Ureter (tissue), 1 donor: ENCODE results near the gene SERTAD2. TPM values are rescaled to one million over a fixed set of nuclear protein-coding genes. Genes with fewer than 3 reads are reported as not detected.
A peak's percentile ranks its signal among the peaks of the same experiment; 100 is the strongest.

Source experiments
- DNase-seq: peaks from one replicate; pipeline ENCODE4 v3.0.0-alpha.2; 2020; ENCODE audit warnings: low spot score
- total RNA-seq: library from RNA; stranded (reverse); gene quantifications from one replicate; pipeline ENCODE4 v1.2.4, GENCODE V29; 2023
- donor health status: DM: yes; HTN: yes; CAD: no.

The SERTAD2 gene
- total RNA-seq, 1 donor from 2014 or later = 23.1 TPM

DNA sequence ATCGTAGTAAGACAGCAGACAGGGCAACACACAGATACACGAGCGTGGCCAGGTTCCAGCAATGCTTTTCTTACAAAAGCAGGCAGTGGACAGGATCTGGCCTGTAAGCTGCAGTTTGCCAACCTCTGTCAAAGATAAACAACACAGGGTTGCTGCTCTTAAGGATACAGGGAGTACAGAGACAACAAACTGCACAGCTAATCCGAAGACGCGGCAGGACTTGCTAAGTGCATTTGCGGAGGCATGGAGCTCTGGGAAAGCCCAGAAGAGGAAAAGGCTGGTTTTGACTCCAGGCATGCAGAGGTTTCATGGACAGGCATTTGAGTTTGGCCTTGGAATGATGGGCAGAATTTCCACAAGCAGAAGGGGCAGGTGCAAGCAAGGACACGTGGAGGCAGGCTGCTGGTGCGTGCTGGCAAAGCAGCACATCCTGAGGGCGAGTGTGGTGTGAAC lies 24.4 kb downstream of the SERTAD2 start:
- peak; percentile 44 for DNase-seq

DNA sequence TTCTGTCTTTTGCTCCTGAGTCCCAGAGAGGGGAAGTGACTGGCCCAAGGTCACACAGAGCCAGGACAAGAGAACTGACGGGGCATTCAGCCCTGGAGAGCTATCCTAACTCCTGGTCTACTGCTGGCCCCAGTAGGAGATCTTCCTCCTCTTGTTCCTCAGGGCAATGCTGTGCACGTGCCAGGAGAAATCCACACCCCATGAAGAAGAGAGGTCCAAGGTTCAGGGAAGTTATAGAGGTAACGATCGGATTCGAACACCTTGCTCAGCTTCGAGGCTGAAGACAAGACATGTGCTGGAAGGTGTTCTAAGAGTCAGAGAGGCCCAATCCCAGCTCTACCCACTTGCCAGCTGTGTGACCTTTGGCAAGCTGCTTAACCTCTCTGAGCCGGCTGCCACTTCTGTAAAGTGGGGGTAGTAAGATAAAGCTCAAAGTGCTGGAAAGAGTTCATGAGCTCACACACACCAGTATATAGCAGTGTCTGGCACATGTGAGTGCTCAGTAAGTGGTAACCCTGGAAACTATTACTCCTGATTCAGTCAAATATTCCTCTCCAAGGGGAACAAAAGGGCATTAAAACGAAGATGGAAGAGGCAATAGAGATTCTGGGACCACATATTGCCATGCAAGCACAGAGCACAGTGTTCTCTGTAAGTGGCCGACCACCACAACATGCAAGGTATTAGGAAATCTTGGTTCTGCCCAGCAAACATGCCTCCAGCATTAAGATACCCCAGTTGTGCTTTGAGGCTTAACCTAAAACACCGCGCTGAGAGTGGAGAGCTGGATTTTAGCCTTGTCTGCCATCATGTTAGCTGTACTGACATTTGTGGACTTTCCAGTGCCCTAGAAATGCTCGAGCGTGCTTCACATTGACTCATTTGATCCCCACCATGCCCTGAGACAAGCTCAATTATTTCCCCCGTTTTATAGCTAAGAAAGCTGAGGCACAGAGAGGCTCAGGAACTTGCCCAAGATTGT lies 25.6 kb downstream of the SERTAD2 start:
- DNase-seq = no peak

DNA sequence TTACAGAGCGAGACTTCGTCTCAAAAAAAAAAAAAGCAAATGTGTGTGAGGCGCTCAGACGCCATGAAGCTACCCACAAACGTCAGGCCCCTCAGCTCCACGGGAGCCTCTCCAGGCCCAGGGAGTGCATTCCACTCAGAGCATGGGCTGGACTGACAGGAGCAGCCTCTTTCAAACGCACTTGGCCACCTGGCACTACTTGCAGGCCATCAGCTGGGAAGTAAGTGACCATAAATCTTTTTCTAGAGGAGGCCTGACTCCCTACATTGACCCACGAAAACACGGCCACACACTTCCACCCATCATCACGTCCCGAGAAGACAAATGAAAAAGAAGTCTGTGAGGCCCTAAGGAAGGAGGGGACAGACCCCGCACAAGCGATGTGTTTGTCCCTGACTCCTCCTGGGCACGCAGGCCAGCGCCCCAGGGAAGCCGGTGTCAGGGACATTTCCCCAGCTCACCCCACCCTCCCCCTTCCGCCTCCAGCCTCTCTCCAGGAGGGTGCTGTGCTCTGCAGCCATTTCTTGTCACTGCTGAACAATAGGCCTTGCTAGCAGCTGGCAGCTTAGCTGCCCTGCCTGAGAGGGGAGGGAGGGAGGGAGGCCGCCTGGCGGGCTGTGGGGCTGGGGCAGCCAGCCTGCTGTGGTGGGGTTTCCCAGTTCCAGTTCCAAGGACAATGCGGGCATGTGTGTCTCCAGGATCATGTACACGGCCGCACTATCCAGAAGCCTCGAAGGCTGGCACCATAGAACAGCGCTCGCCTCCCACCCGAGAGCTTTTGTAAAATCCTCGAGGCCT lies 26.6 kb downstream of the SERTAD2 start:
- peak; percentile 23 for DNase-seq

DNA sequence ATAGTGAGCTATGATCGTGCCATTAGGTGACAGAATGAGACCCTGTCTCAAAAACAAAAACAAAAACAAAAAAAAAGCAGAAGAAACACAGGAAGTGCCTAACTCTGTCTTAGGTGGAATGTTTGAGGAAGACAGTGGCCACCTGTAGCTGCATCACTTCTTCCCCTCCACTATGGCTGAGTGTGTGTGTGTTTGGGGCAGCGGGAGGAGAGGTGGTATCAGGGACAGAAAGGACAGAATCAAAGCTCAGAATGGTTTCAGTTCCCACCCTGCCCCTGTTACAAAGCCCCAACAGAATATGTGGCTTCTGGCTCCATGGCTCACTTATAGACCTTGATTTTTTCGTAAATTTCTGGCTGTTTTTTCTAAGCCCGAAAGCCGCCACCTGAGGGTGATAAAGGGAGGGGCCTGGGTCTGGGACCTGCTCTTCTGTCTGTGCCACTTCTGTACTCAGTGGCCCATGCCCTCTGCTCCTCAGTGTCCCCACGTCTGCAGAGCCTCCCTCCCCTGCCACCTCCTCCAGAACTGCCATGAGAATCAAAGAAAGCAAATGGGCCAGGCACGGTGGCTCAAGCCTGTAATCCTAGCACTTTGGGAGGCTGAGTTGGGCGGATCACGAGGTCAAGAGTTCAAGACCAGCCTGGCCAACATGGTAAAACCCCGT lies 27.4 kb downstream of the SERTAD2 start:
- DNase-seq = peak; percentile 20

DNA sequence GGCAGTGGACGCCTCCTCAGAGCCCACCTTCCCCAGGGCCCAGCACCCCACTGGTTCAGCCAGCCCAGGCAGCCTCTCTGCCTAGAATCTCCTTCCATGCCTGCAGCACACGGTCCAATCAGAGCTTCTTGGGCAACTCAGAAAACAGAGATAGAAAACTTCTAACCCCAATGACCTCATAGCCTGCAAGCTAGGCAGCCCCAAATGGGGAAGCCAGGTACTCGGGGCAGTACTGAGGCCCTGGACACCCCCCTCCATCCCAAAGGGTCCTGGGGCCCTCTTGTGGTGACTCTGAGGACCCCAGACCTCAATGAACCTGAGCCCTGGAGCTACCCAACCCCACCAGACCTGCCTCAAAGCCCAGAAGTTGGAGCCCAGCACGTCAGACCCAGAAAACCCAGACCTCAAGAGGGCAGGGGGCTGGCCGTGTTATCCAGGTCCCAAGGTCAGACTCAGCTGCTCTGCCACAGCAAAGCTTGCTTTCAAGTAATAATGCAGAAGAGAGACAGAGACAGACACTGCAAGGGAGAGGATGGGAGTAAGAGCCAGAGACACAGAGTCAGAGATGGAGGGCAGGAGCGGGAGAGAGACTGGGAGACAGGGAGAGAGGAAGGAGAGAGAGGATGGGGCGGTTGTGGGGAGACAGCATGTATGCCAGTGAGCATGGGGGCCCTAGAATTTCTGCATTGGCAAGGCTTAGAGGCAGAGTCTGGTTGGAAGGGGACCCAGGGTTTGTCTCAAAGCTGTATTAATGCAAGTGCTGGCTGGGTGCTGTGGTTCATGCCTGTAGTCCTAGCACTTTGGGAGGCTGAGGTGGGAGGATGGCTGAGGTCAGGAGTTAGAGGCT lies 28.2 kb downstream of the SERTAD2 start:
- DNase-seq = peak; percentile 19

DNA sequence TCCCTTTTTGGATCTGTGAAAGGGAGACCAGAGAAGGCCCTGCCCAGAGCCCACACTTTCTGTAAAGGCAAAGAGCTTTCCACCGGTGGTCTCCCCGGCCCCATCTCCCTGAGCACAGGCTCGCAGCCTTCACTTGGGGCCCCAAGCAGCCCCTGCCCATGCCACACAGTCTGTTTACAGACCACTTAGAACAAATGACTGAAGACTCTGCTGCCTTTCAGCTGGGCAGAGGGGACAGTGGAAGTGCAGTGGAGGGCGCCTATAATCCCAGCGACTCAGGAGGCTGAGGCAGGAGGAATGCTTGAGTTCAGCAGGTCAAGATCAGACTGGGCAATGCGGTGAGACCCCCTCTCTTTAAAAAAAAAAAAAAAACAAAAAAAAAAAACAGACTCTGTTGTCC lies 28.9 kb downstream of the SERTAD2 start:
- DNase-seq = no peak

DNA sequence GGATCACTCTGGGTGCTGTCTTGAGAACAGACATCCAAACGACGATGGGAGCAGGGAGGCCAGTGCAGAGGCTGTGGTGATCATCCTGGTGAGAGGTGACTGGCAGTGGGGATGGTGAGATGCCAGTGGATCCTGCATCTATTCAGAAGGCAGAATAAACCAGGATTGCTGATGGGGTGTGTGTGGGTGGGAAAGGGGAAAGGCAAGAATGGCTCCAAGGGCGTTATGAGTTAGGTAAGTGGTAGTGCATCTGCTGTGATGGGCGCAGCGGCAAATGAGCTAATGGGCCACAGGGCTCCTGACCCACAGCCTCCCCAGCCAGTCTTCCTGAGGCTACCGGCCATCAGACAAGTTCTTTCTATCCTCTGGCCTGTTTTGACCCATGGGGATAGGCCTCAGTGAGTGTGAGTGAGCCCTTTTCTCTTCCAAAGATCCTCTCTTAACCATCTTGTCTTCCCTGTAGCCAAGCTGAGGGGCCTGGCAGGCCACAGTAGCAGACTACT lies 29.6 kb downstream of the SERTAD2 start:
- DNase-seq = peak; percentile 15

DNA sequence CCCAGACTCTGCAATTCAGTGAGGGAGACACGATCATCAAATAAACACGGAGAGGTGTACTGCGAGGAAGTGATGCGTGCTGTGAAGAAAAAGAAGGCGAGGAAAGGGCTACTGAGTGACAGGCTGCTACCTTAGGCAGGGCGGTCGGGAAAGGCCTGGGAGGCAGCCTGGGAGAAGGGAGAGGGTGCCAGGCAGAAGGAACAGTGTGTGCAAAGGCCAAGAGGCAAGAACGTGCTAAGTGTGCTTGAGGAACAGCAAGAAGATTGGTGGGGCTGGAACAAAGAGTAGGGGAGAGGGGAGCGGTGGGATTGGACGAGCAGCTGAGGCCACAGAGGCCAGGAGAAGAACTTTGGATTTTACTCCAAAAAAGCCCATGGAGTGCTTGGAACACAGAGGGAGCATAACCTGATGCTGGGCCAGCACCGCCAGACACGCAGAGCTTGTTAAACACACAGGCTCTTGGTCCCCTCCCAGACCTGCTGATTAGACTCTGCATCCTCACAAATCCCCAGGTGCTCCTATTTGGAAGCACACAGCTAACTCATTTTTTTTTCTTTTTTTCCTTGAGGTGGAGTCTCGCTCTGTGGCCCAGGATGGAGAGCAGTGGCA lies 30.4 kb downstream of the SERTAD2 start:
- peak; percentile 19 for DNase-seq

DNA sequence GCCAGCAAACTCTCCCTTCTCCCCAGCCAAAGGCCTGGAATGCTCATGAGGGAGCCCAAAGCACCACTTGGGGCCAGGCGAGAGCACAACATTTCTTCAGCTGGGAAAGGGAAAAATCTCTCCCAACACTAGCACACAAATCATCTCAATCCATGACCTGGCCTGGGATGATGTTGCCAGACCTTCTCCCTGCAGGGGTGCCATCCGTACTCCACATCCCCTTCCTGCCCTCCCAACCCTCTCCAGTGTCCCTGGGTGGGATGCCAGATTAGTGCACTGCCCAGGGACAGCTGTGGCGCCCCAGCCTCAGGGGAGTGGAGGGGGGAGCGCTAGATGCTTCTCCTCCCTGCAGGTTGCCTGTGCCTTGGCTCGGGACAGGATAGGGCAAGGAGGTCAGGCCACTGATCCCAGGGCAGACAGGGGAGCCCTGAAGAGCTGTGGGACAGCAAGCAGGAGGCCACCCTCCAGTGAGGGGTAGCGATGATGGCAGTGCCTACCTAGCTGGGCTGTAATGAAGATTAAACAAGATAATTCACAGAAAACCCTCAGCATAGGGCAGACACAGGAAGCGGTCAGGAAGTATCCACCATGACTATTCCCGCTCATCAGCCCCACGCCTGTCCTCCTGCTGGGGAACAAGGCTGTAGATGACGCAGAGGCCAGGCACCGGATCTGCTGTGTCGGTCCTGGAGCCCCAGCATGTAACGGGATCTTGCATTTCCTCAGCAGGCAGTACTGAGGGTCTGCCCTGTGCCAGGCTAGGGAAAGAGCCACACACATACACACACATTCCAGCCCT lies 31.1 kb downstream of the SERTAD2 start:
- no peak for DNase-seq

DNA sequence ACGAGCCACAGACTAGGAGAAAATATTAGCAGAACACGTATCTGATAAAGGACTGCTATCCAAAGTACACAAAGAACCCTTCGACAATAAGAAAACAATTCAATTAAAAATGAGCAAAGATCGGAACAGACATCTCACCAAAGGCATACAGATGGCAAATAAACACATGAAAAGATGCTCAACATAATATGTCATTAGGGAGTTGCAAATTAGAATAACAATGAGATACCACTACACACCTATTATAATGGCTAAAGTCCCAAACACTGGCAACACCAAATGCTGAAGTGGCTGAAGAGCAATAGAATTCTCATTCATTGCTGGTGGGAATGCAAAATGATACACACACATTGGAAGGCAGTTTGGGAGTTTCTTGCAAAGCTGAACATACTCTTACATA lies 33.1 kb downstream of the SERTAD2 start:
- no peak for DNase-seq

DNA sequence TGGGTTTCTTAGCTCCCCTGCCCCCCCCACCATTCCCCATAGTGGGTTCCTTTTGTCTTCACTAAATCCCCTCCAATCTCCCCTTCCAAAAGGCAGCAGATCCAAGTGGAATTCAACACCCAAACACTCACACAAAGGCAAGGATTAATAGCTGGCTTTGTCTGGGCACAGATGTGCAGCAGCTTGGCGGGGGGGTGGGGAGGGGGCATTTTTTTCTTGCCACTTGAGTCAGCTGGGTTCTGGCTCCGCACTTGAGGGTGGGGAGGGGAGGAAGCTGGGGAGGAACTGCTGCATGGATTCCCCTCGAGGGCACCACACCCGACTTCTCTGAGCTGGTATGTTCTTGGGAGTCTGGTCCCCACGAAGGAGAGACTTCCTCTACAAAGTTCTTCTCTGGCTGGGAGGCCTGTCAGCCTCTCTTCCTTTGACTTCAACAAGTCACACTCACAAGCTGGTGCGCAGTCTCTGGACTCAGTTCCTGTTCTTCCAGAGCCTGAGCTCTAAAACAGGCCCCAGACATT lies 36.0 kb downstream of the SERTAD2 start:
- no peak for DNase-seq

DNA sequence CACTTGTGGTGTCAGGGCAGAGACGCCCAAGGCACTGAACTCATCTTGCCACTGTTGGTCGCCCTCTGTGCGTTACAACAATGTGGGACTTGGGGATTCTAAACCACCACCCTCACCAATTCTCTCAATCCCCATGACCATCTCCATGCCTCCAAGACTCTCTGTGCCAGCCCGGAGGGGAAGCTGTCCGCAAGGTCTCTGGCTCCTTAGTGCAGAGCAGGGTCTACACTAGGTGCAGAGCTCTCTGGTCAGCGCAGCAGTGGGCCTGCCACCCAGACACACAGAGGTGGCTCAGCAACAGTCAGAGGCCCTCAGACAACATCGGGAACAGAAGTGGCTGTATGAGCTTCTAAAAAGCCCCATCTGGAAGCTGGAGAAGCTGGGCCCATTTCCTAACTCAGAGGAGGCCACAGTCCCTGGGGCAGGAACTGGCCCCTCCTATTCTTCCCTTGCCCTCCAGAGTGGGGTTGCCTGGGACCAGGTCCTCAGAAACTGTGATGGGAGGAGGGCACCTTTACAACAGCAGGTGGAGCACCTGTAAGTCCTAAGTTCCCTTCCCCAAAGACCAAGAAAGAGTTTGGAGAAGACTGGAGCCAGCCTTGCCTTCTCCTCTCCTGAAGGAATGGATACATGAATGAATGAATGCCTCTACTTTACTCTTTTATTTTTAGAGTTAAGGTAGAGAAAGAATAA lies 37.7 kb downstream of the SERTAD2 start:
- DNase-seq = no peak

DNA sequence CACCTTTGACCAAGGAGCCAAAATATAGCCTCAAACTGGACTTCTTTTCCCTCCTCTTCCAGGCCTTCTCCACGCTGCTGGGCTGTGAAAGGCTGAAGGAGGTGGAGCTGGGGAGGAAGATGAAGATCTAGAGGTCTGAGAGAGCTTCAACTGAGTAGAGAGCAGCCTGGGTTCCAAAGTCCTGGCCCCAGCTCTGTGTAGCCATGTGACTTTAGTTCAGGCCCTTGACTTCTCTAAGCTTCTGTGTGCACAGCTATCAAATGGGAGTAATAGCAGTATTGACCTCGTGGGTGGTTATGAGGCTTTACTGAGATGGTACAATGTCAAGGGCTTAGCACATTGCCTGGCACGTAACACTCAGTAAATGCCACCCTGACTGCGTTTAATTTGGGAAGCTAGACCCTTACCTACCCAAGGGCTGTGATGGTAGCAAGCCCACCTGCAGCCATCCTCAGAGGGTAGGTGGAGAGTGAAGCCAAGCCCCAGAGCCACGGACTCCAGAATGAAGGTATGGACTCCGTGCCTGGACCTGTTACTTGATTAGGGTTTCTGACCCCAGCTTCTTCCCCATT lies 38.4 kb downstream of the SERTAD2 start:
- peak; percentile 24 for DNase-seq

DNA sequence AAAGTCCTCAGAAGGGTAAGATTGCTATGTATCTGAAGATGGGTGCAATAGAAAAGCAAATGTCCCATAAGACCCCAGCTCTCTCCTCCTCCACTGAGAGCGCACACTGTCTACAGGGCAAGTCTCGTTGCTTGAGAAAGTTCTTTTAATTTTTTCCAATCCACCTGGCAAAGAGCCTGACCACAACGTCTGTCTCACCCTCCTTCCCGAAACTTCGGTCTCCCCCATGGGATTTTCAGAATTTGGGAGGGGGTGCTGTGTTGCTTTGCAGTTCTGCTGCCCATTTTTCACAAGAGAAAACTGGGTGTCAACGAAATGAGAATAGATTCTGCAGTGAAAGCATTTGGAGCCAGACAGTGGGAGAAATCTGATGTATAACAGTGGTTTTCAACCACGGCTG lies 40.4 kb downstream of the SERTAD2 start:
- peak; percentile 22 for DNase-seq

DNA sequence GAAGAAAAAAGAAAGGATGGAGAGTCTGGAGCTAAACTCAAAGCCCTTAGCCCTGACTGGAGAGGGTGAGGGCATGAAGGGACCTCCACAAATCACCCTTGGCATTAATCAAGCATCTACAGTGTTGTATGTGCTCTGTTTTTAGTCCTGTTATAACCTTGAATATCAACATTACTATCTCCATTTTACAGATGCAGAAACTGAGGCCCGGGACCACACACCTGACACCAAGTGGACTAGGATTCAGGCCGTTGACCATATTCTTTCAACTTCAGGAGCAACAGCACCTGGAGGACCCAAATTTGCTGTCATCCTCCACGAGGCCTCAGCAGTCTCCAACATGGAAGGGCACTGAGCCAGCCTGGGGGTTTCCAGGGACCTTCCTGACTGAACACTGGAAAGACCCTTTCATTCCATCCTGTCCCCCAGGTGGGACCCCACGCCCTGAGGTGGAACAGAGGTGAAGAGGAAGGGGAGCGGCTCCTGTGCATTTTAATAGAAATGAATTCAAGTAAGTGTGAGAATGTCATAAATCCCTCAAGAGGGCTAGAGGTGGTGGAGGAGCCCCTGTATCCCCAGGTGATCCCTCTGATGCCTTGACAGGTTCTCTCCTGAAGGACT lies 41.0 kb downstream of the SERTAD2 start:
- DNase-seq = peak; percentile 42

DNA sequence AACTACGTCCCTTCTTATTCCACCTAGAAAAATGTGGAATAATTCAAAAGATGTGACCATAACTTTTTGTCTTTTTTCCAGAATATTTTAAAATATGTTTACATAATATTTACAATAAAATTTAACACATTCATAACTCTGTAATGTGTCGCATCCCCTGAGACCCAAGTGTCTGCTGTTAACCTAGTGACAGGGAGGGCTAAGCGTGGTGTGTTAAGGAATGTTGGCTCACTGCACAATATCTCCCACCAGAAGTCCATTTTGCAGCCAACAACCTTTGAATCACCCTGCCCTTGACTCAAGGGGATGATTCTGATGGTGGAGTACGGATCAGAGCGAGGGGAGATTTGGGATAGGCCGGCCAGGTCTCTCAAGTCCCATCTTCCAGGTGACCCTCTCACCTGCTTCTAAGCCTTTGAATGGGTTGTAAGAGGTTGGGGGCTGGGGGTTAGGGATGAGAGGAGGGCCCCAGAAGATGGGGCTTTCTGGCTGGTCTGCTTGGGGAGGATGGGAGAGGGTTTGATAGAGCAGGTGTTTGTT lies 43.3 kb downstream of the SERTAD2 start:
- peak; percentile 25 for DNase-seq

DNA sequence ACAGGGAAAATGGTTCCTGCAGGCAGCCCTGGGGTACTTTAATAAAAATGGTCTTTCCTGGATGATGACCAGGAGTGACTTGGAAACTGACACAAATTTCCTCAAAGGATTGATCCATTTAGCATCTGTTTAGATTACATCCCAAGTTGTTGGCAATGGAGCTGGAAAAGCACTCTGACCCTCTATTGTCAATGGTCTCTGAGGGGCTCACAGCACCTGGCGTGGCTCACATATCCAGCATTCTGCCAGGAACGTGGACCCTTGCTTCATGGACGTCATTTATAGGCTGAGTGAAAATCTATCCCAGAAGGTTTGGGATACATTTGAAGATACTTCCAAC lies 43.8 kb downstream of the SERTAD2 start:
- DNase-seq = peak; percentile 35
